ENCODE results near the gene TMEM18. TPM values are rescaled to one million over a fixed set of nuclear protein-coding genes. Genes with fewer than 3 reads are reported as not detected.

Gene TMEM18
- total RNA-seq, 1 donor from 2014 or later, result 23.3 TPM

- DNase-seq (no peak), ATAC-seq (no peak)
- Histone ChIP-seq H3K36me3 (no peaks in the 10 kb centered on the region), H3K27me3 (ENCODE audit: low read depth) (peaks cover 5% of the 10 kb centered on the region), H3K4me3 (no peak overlapping the region), H3K4me1 (no peaks in the 10 kb centered on the region), H3K9me3 (no peaks in the 10 kb centered on the region), H3K27ac (no peak overlapping the region)
- intact Hi-C loops (cut with DNase I), result no loop called here
- no peak for TF ChIP-seq CTCF (IDR thresholded peaks at IDR 0.05)
Observed at GRCh38 chr2:641872-642815, 35.1 kb downstream of the TMEM18 start.

DNA sequence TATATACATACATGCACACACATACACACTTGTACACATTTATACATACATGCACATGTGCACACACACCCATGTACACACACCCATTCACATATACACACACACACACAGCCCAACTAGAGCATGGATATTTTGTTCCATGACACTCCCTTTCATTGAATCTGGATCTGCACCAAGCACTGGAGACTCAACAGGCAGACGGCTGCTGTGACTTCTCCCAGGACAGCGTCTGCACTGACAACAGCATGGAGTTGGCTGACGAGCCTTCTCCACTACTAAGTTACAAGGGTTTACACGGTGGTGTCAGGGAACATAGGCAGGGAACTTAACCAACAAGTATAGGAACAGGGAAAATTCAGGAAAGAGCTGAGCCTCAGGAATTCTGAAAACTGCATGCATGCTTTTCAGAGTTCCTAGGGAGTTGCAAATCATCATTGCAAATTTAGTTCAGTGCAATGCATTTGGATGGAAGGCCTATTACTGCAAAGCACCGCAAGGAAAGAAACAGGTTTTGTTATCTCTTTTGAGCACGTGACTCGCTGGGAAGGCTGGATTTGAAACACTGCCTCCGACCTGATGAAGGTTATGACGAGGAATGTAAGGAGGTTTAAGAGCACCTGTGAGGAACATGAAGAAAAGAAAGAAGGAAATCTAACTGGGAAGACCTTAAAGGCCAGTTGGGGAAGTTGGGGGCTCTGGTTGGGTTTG is 35.9 kb downstream of the TMEM18 start:
- Histone ChIP-seq H3K4me1 (peaks cover 6% of the 10 kb centered on the region), H3K27ac (no peak overlapping the region), H3K36me3 (no peaks in the 10 kb centered on the region), H3K4me3 (no peak overlapping the region), H3K27me3 (ENCODE audit: low read depth) (peaks cover 5% of the 10 kb centered on the region), H3K9me3 (no peaks in the 10 kb centered on the region)
- no peak for TF ChIP-seq CTCF (IDR thresholded peaks at IDR 0.05)
- DNase-seq (no peak), ATAC-seq (no peak)
- intact Hi-C loops (cut with DNase I), result no loop called here

GRCh38 chr2:639703-640102 is 37.5 kb downstream of the TMEM18 start:
- H3K27ac ChIP-seq, result no peak overlapping the region
- H3K9me3 ChIP-seq, result no peaks in the 10 kb centered on the region
- no peaks in the 10 kb centered on the region for H3K36me3 ChIP-seq
- DNase-seq, result no peak
- peaks cover 9% of the 10 kb centered on the region for H3K4me1 ChIP-seq
- TF ChIP-seq CTCF (IDR thresholded peaks at IDR 0.05), result no peak
- peaks cover 7% of the 10 kb centered on the region for H3K27me3 ChIP-seq (ENCODE audit: low read depth)
- intact Hi-C loops (cut with DNase I), result no loop called here
- H3K4me3 ChIP-seq, result no peak overlapping the region
- ATAC-seq, result no peak

DNA sequence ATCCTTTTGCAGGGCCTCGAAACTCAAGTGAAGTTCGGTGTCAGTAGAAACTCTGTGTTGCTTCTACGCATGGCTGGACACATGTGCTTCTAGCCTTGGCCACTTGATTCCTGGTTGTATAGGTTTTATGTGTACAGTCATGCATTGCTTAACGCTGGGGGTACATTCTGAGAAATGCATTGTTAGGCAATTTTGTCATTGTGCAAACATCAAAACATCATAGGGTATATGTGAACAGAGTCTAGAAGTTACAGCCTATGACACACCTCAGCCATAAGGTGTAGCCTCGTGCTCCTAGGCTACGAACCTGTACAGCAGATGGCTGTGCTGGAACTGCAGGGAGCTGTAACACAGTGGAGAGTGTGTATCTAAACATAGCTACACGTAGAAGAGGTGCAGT is 39.4 kb downstream of the TMEM18 start:
- no peak for TF ChIP-seq CTCF (IDR thresholded peaks at IDR 0.05)
- H3K27me3 ChIP-seq (ENCODE audit: low read depth), result peaks cover 7% of the 10 kb centered on the region
- H3K4me1 ChIP-seq, result peaks cover 9% of the 10 kb centered on the region
- DNase-seq, result no peak
- H3K36me3 ChIP-seq, result no peaks in the 10 kb centered on the region
- H3K27ac ChIP-seq, result no peak overlapping the region
- no peak for ATAC-seq
- intact Hi-C loops (cut with DNase I), result no loop called here
- no peaks in the 10 kb centered on the region for H3K9me3 ChIP-seq
- H3K4me3 ChIP-seq, result no peak overlapping the region

DNA sequence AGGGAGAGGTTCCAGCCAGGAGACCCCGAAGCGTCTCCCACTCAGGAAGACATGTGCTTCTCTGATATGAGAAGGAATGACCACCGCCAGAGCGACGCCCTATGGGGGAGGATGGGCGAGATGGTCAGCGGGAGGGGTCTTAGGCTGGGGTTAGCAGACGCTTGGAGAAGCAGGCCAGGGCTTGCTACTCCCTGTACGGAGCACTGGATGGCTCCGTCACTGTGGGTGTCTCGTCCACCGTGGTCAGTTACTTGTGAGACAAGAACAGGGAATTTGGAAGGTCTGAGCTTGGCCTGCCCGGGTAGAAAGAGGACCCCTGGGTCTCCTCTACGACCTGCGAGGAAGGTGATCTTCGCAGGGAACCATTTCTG is 39.8 kb downstream of the TMEM18 start:
- H3K9me3 ChIP-seq, result no peaks in the 10 kb centered on the region
- no peak overlapping the region for H3K4me3 ChIP-seq
- no peak overlapping the region for H3K27ac ChIP-seq
- no peak for TF ChIP-seq CTCF (IDR thresholded peaks at IDR 0.05)
- DNase-seq (no peak), ATAC-seq (no peak)
- H3K4me1 ChIP-seq, result peaks cover 9% of the 10 kb centered on the region
- intact Hi-C loops (cut with DNase I), result no loop called here
- no peaks in the 10 kb centered on the region for H3K36me3 ChIP-seq
- peaks cover 7% of the 10 kb centered on the region for H3K27me3 ChIP-seq (ENCODE audit: low read depth)
